Thoracic aorta (tissue), 2 donors: ENCODE results near the gene FSCN2. TPM values are rescaled to one million over a fixed set of nuclear protein-coding genes. Genes with fewer than 3 reads are reported as not detected.
A peak's percentile ranks its signal among the peaks of the same experiment; 100 is the strongest.

ENCODE experiments used
- ATAC-seq: fragments of 150-250 bp; one replicate; pipeline ENCODE4 v1.8.0; 2017; ENCODE audit warnings: low read depth; ENCODE audit not compliant: insufficient number of reproducible peaks, low FRiP score
- DNase-seq: peaks from one replicate; pipeline ENCODE4 v3.0.0-alpha.2; 2020; ENCODE audit warnings: low spot score
- H3K27ac ChIP-seq, 2 donors: fragments of 200-600 bp; sonication (generic); 1 replicate in 1 of 2; 2 replicates in 1 of 2; pipeline ENCODE4 v1.5.1; 2016; ENCODE audit warnings: mild to moderate bottlenecking in 2 of 2, moderate library complexity in 2 of 2
- H3K27me3 ChIP-seq: fragments of 200-600 bp; sonication (generic); replicated peaks from 2 replicates; pipeline ENCODE4 v1.6.0; 2016; ENCODE audit warnings: mild to moderate bottlenecking; ENCODE audit not compliant: insufficient read depth
- H3K36me3 ChIP-seq: fragments of 200-600 bp; sonication (generic); one replicate; pipeline ENCODE4 v1.5.1; 2016
- H3K4me1 ChIP-seq, 2 donors: fragments of 200-600 bp; sonication (generic); 1 replicate in 1 of 2; 2 replicates in 1 of 2; pipeline versions ENCODE4 v1.5.1 to v1.6.0; 2016; ENCODE audit warnings: low read depth in 2 of 2, mild to moderate bottlenecking in 1 of 2; ENCODE audit not compliant: control insufficient read depth in 1 of 2
- H3K4me3 ChIP-seq: fragments of 200-600 bp; sonication (generic); 2 replicates; pipeline ENCODE4 v1.5.1; 2016; ENCODE audit warnings: mild to moderate bottlenecking
- H3K9me3 ChIP-seq: fragments of 200-600 bp; sonication (generic); 2 replicates; pipeline ENCODE4 v1.5.1; 2016
- total RNA-seq, 2 donors: library from RNA; depleted of rRNA; stranded (reverse); fragments of >200 nt; gene quantifications; one replicate each; pipeline versions ENCODE4 v1.1.0 to v1.2.3, GENCODE V29; 2016
- TF ChIP-seq, protein P1 (sequence below): fragments of 200-600 bp; sonication (generic); IDR thresholded peaks from one replicate; pipeline ENCODE4 v1.5.1; 2019; ENCODE audit warnings: antibody characterized with exemption

Gene FSCN2
- total RNA-seq, 2 donors from 2014 or later: 4.2 to 9.2 TPM

DNA sequence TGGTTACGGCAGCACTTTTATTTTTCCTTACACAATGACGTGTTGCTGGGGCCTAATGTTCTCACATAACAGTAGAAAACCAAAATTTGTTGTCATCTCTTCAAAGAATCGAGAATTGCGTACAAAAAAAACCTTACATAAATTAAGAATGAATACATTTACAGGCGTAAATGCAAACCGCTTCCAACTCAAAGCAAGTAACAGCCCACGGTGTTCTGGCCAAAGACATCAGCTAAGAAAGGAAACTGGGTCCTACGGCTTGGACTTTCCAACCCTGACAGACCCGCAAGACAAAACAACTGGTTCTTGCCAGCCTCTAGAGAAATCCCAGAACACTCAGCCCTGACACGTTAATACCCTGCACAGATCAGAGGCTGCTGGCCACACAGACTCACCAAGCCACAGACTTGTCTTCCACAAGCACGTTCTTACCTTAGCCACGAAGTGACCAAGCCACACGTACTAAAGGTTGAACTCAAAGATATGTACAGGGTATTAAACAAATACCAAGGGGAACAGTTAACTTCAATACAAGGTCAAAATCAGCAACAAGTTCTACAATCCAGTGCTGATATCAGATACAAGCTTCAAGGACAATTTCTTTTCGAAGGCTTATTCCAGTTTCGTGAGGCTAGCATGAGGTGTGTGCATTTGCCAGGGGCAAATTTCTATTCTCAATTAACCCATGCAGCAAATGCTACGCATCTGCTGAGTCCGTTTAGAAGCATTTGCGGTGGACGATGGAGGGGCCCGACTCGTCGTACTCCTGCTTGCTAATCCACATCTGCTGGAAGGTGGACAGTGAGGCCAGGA, 18.0 kb upstream of the FSCN2 start:
- TF ChIP-seq, protein P1, sequence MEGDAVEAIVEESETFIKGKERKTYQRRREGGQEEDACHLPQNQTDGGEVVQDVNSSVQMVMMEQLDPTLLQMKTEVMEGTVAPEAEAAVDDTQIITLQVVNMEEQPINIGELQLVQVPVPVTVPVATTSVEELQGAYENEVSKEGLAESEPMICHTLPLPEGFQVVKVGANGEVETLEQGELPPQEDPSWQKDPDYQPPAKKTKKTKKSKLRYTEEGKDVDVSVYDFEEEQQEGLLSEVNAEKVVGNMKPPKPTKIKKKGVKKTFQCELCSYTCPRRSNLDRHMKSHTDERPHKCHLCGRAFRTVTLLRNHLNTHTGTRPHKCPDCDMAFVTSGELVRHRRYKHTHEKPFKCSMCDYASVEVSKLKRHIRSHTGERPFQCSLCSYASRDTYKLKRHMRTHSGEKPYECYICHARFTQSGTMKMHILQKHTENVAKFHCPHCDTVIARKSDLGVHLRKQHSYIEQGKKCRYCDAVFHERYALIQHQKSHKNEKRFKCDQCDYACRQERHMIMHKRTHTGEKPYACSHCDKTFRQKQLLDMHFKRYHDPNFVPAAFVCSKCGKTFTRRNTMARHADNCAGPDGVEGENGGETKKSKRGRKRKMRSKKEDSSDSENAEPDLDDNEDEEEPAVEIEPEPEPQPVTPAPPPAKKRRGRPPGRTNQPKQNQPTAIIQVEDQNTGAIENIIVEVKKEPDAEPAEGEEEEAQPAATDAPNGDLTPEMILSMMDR: no peak
- no peaks in the 10 kb centered on the region for H3K9me3 ChIP-seq
- peaks cover 3 to 4% of the 10 kb centered on the region in 2 donors for H3K4me1 ChIP-seq
- peaks cover 39% of the 10 kb centered on the region for H3K36me3 ChIP-seq
- H3K27me3 ChIP-seq: no peaks in the 10 kb centered on the region
- no peak for DNase-seq
- peak overlapping the region; percentile 90 to 93 for H3K27ac ChIP-seq
- H3K4me3 ChIP-seq: peak overlapping the region; percentile 99
- no peak for ATAC-seq

DNA sequence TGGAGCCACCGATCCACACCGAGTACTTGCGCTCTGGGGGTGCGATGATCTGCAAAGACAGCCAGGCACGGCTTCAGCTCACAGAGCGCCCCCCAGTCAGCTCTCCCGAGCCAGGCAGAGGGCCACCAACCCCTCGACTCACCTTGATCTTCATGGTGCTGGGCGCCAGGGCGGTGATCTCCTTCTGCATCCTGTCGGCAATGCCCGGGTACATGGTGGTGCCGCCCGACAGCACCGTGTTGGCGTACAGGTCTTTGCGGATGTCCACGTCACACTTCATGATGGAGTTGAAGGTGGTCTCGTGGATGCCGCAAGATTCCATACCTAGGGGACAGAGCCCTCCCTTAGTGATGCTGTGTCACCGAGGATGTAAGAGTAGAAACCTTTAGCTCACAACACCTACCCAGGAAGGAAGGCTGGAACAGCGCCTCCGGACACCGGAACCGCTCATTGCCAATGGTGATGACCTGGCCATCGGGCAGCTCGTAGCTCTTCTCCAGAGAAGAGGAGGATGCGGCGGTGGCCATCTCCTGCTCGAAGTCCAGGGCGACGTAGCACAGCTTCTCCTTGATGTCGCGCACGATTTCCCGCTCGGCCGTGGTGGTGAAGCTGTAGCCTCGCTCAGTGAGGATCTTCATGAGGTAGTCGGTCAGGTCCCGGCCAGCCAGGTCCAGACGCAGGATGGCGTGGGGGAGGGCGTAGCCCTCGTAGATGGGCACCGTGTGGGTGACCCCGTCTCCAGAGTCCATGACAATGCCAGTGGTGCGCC, 17.2 kb upstream of the FSCN2 start:
- Histone ChIP-seq H3K27ac (peak overlapping the region; percentile 90 to 93), H3K9me3 (no peaks in the 10 kb centered on the region), H3K4me3 (peak overlapping the region; percentile 99), H3K4me1 (peaks cover 5 to 6% of the 10 kb centered on the region in 2 donors), H3K36me3 (peaks cover 39% of the 10 kb centered on the region), H3K27me3 (no peaks in the 10 kb centered on the region)
- TF ChIP-seq, protein P1: no peak
- DNase-seq: no peak
- no peak for ATAC-seq

DNA sequence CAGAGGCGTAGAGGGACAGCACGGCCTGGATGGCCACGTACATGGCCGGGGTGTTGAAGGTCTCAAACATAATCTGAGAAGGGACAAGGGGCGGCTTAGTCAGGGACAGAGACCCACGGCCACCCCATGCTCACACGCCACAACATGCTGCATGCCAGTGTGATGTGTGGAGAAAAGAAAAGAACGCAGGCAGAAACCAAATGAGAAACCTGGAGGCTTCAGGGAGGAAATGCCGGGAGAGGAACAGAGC, 16.7 kb upstream of the FSCN2 start:
- DNase-seq (no peak), ATAC-seq (no peak)
- TF ChIP-seq, protein P1: no peak
- Histone ChIP-seq H3K4me3 (peak overlapping the region; percentile 99), H3K4me1 (peaks cover 10 to 11% of the 10 kb centered on the region in 2 donors), H3K27ac (peak overlapping the region; percentile 90 to 93), H3K9me3 (no peaks in the 10 kb centered on the region), H3K27me3 (no peaks in the 10 kb centered on the region), H3K36me3 (peaks cover 39% of the 10 kb centered on the region)

DNA sequence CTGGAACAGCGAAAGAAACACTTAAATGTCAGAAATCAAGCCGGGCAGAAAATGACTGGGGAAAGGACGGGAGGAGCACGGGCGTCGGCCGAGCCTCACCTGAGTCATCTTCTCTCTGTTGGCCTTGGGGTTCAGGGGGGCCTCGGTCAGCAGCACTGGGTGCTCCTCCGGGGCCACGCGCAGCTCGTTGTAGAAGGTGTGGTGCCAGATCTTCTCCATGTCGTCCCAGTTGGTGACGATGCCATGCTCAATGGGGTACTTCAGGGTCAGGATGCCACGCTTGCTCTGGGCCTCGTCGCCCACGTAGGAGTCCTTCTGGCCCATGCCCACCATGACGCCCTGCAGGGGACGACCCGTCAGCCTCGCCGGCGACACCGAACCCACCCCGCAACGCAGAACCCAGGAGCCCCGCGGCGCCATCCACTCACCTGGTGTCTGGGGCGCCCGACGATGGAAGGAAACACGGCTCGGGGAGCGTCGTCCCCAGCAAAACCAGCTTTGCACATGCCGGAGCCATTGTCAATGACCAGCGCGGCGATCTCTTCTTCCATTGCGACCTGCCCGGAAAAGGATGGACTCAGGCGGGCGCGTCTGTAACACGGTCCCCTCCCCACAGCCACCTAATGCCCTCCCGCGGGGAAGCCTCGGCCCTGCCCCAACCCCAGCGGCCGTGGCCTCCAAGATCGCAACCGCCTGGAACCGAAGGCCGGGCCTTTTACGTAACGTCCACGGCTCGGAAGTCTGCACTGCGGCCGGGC, 16.2 kb upstream of the FSCN2 start:
- TF ChIP-seq, protein P1: no peak
- H3K27me3 ChIP-seq: no peaks in the 10 kb centered on the region
- DNase-seq: no peak
- no peaks in the 10 kb centered on the region for H3K9me3 ChIP-seq
- H3K4me1 ChIP-seq: peaks cover 16% of the 10 kb centered on the region in 2 donors
- H3K27ac ChIP-seq: peak overlapping the region; percentile 90 to 93
- H3K4me3 ChIP-seq: peak overlapping the region; percentile 99
- no peak for ATAC-seq
- H3K36me3 ChIP-seq: peaks cover 39% of the 10 kb centered on the region
